Central memory CD4-positive, alpha-beta T cell (primary cell): ENCODE results near the gene ISY1.

Experiments used
- DNase-seq: peaks from one replicate; pipeline ENCODE4 v3.0.0; 2022

The ISY1 gene

GRCh38 chr3:129085818-129086217, 75.0 kb downstream of the ISY1 start:
- DNase-seq, result no peak

DNA sequence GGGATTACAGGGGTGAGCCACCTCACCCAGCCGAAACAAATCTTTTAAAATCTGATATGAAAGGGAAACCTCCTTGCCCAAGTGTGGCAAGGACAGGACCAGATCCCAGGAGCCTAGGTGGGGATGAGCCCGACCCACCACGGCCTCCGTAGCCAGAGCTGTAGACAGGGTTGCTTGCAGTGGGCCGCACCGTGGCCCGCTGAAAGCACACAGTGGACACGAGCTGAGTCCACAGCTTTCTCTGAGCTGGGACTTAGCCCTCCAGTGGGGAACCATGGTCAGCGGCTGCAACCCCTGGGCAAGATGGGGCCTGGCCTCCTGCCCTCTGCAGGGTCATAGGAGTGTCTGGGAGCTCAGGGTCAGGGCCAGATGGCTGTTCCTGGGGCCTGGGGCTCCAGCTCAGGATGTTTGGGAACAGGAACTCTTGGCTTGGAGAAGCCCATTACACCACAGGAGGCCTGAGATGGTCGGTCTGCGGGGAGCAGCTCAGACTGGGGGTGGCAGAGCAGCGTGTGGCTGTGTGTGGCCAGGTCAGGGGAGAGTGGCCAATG, 75.6 kb downstream of the ISY1 start:
- no peak for DNase-seq

DNA sequence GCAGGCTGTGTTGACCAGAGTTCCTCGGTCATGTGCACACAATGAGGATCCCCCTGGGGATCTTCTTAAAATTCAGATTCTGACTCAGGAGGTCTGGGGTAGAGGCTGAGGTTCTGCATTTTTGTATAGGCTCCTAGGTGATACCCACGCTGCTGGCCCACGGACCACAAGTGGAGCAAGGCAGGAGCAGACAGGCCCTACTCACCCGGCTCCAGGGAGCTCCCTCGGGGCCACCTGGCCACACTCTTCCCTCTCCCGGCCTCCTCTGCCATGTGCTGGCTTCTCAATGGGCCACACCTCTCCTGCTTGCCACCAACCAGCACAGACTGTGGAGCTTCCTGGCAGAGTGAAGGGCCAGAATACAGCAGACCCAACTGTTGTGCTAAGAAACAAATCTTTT, 76.4 kb downstream of the ISY1 start:
- DNase-seq, result no peak

- no peak for DNase-seq
Measured at GRCh38 chr3:129082026-129082425, 78.8 kb downstream of the ISY1 start.

DNA sequence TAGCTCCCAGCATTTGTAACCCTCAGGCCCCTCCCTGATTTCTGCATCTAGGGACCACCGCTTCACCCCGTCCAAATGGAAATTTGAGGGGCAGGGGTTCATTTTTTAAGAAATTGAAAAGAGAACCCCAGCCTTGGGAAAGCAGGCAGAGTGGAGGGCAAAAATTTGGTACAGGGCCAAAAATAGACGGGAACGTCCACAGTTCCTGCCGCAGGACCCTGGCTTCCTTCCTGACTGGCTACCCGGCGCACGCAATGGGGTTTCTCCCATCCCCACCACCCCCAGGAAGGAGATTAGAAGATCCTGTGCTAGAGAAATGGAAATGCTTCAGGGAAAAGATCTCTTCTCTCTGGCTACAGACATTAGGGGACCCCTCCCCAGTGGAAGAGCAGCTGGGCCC, 79.4 kb downstream of the ISY1 start:
- no peak for DNase-seq

DNA sequence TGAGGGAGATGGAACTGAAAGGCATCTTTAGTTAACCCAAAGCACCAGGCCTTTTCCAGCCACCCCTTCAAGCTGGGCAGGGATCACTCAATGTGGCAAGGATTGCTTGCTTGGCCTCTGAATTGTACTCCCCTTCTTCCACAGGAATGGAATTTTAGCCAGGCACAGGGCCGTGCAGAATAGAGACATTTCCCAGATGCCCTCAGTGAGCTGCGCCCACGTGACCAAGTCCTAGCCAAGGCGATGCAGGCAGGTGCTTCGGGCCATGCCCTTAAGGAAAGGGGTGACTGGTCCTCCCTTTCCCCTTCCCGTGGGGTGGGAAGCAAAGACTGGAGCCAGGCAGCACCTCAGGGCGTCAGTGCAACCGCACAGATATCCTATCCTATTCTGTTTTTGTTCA, 82.4 kb downstream of the ISY1 start:
- DNase-seq, result no peak
